Lower leg skin (tissue), 4 donors: Measurements from ENCODE around the gene CSF3R. TPM values are rescaled to one million over a fixed set of nuclear protein-coding genes. Genes with fewer than 3 reads are reported as not detected.
A peak's percentile ranks its signal among the peaks of the same experiment; 100 is the strongest.

Experiments used
- DNase-seq, 2 donors: peaks; one replicate each; pipeline ENCODE4 v3.0.0-alpha.2; 2019; ENCODE audit warnings: low spot score in 2 of 2
- H3K4me3 ChIP-seq: fragments of 200-600 bp; sonication (generic); 2 replicates; pipeline ENCODE4 v1.5.1; 2017; ENCODE audit warnings: mild to moderate bottlenecking, low read depth; ENCODE audit not compliant: poor library complexity, severe bottlenecking
- CTCF ChIP-seq, 3 donors: fragments of 450-650 bp; IDR thresholded peaks; one replicate each; pipeline ENCODE4 v1.5.1; 2016; ENCODE audit warnings: antibody characterized with exemption in 3 of 3, mild to moderate bottlenecking in 3 of 3, moderate library complexity in 2 of 3
- POLR2A ChIP-seq, 2 donors: fragments of 450-650 bp; IDR thresholded peaks; one replicate each; pipeline ENCODE4 v1.6.1; 2016 to 2017; ENCODE audit warnings: antibody characterized with exemption in 2 of 2, mild to moderate bottlenecking in 1 of 2, moderate library complexity in 1 of 2
- WGBS, 2 donors: methylation state at CpG; one replicate each; pipeline ENCODE4 v1.1.5; 2018; 5-methylcytosine and 5-hydroxymethylcytosine counted together
- intact Hi-C: fragments of 100-400 bp; cut with DNase I; formaldehyde crosslinking; loops from one replicate; pipeline ENCODE4 v1.15.0; 2023; ENCODE audit warnings: low total_unique reads
- total RNA-seq, 4 donors: library from RNA; depleted of rRNA; stranded (reverse); fragments of >200 nt; gene quantifications; one replicate each; pipeline ENCODE4 v1.1.0, GENCODE V29; 2016

CSF3R gene
- total RNA-seq, 4 donors from 2014 or later, result 0.69 to 3.1 (median 2.3) TPM

- DNase-seq, result no peak
- intact Hi-C loops, result no loop called here
- TF ChIP-seq CTCF (IDR thresholded peaks at IDR 0.05) (no peak), POLR2A (IDR thresholded peaks at IDR 0.05) (no peak)
- no peak overlapping the region for H3K4me3 ChIP-seq
Measured at GRCh38 chr1:36456391-36456928, 26.3 kb downstream of the CSF3R start.

DNA sequence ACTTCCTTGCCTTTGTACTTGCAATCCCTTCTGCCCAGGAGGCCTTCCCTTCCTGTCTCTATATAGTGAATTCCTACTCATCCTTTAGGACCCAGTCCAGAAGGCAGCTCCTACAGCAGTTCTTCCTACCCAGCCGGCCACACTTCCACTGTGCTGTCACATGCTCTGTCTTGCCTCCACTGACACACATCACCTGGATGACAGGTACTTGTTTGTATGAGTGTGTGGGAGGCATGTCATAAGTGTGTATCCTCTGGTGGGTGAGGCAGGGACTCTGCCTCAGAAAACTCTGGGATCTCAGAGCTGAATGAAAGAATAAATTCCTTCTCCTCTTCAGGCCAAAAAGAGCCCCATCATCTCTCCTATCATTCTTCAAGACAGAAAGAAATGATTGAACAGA lies 27.3 kb downstream of the CSF3R start:
- intact Hi-C loops, result no loop called here
- no peak overlapping the region for H3K4me3 ChIP-seq
- WGBS, 2 donors, result 48 to 50% methylated on average over 1 of the region's 1 CpG
- no peak for DNase-seq
- no peak for TF ChIP-seq CTCF (IDR thresholded peaks at IDR 0.05)
- TF ChIP-seq POLR2A (IDR thresholded peaks at IDR 0.05), result no peak

DNA sequence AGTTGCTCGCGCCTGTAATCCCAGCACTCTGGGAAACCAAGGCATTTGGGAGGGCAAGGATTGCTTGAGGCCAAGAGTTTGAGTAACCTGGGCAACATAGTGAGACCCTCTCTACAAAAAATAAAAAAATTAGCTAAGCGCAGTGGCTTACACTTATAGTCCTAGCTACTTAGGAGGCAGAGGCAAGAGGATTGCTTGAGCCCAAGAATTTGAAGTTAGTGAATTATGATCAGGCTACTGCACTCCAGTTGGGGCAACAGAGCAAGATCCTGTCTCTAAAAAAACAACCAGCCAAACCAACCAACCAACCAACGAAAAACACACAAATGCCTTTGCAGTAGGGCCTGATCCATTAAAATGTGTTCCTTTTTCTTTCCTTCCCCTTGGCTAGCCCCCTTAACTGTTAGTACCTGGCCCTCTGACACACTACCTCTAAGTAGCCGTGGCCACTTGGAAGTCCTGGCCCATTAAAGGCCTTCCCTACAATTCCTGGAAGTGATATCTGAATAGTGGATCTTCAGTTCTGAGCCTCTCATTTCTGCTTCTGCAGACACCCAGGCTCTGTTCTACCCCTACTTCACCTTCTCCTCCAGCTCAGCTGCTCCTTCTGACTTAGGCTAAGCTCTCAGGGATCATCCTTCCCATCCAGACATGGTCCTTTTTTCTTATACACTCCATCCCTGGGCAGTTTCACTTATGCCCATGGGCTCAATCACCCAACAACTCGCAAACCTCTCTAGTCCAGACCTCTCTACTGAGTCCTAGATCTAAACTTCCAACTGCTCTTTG lies 28.9 kb downstream of the CSF3R start:
- WGBS, 2 donors, result 90 to 95% methylated on average over 6 of the region's 6 CpGs
- no peak for DNase-seq
- H3K4me3 ChIP-seq, result no peak overlapping the region
- TF ChIP-seq POLR2A (IDR thresholded peaks at IDR 0.05), result no peak
- TF ChIP-seq CTCF (IDR thresholded peaks at IDR 0.05), result no peak
- intact Hi-C loops, result no loop called here

GRCh38 chr1:36453051-36453450 lies 29.7 kb downstream of the CSF3R start:
- TF ChIP-seq POLR2A (IDR thresholded peaks at IDR 0.05), result no peak
- TF ChIP-seq CTCF (IDR thresholded peaks at IDR 0.05), result no peak
- intact Hi-C loops, result no loop called here
- no peak overlapping the region for H3K4me3 ChIP-seq
- WGBS, 2 donors, result 84 to 88% methylated on average over 3 of the region's 3 CpGs
- DNase-seq, result no peak

GRCh38 chr1:36450919-36451305 lies 31.8 kb downstream of the CSF3R start:
- H3K4me3 ChIP-seq, result peak overlapping the region; percentile 49
- intact Hi-C loops, result no loop called here
- DNase-seq, result no peak
- no peak for TF ChIP-seq CTCF (IDR thresholded peaks at IDR 0.05)
- no peak for TF ChIP-seq POLR2A (IDR thresholded peaks at IDR 0.05)
- 19% methylated on average over 18 of the region's 18 CpGs for WGBS, 2 donors
